ENCODE results near the gene POPDC3. TPM values are rescaled to one million over a fixed set of nuclear protein-coding genes. Genes with fewer than 3 reads are reported as not detected.

POPDC3 gene
- total RNA-seq, 4 donors from 2014 or later, result 0.38 TPM; not detected in 3

- DNase-seq, result no peak
- H3K9me3 ChIP-seq, result no peaks in the 10 kb centered on the region
- WGBS, 2 donors, result 42 to 47% methylated on average over 1 of the region's 1 CpG
- no peaks in the 10 kb centered on the region for H3K36me3 ChIP-seq
- H3K27me3 ChIP-seq, result no peaks in the 10 kb centered on the region
- H3K4me3 ChIP-seq, result no peak overlapping the region
- TF ChIP-seq CTCF (IDR thresholded peaks at IDR 0.05), result no peak
- TF ChIP-seq POLR2A (IDR thresholded peaks at IDR 0.05), result no peak
- no peak overlapping the region for H3K27ac ChIP-seq
- intact Hi-C loops (cut with DNase I), result no loop called here
- peaks cover 0 to 6% (median 0%) of the 10 kb centered on the region in 3 donors for H3K4me1 ChIP-seq
Observed at GRCh38 chr6:105204331-105204730, 24.5 kb upstream of the POPDC3 start.

- no peak overlapping the region for H3K27ac ChIP-seq
- WGBS, 2 donors, result 70 to 74% methylated on average over 4 of the region's 4 CpGs
- no peak overlapping the region for H3K4me3 ChIP-seq
- no peak for TF ChIP-seq CTCF (IDR thresholded peaks at IDR 0.05)
- TF ChIP-seq POLR2A (IDR thresholded peaks at IDR 0.05), result no peak
- peaks cover 0 to 6% (median 0%) of the 10 kb centered on the region in 3 donors for H3K4me1 ChIP-seq
- no peaks in the 10 kb centered on the region for H3K36me3 ChIP-seq
- intact Hi-C loops (cut with DNase I), result no loop called here
- H3K27me3 ChIP-seq, result no peaks in the 10 kb centered on the region
- no peaks in the 10 kb centered on the region for H3K9me3 ChIP-seq
- no peak for DNase-seq
Observed at GRCh38 chr6:105202486-105202885, 22.7 kb upstream of the POPDC3 start.

GRCh38 chr6:105200133-105200730 is 20.4 kb upstream of the POPDC3 start:
- H3K4me1 ChIP-seq, result peaks cover 0 to 6% (median 0%) of the 10 kb centered on the region in 3 donors
- H3K27me3 ChIP-seq, result peaks cover 0 to 5% (median 0%) of the 10 kb centered on the region in 4 donors
- no peak overlapping the region for H3K4me3 ChIP-seq
- WGBS, 2 donors, result 65 to 67% methylated on average over 6 of the region's 6 CpGs
- H3K36me3 ChIP-seq, result no peaks in the 10 kb centered on the region
- intact Hi-C loops (cut with DNase I), result no loop called here
- no peak for DNase-seq
- TF ChIP-seq POLR2A (IDR thresholded peaks at IDR 0.05) (no peak), CTCF (IDR thresholded peaks at IDR 0.05) (no peak)
- H3K9me3 ChIP-seq, result no peaks in the 10 kb centered on the region
- H3K27ac ChIP-seq, result no peak overlapping the region

- Histone ChIP-seq H3K4me3 (no peak overlapping the region), H3K27ac (no peak overlapping the region), H3K9me3 (no peaks in the 10 kb centered on the region), H3K27me3 (peaks cover 0 to 7% (median 0%) of the 10 kb centered on the region in 4 donors), H3K4me1 (peaks cover 0 to 4% (median 0%) of the 10 kb centered on the region in 3 donors), H3K36me3 (no peaks in the 10 kb centered on the region)
- intact Hi-C loops (cut with DNase I), result no loop called here
- TF ChIP-seq CTCF (IDR thresholded peaks at IDR 0.05) (no peak), POLR2A (IDR thresholded peaks at IDR 0.05) (no peak)
- WGBS, 2 donors, result 44% methylated on average over 4 to 5 of the region's 6 CpGs
- no peak for DNase-seq
Observed at GRCh38 chr6:105199711-105200110, 19.9 kb upstream of the POPDC3 start.

- Histone ChIP-seq H3K9me3 (no peaks in the 10 kb centered on the region), H3K4me1 (no peaks in the 10 kb centered on the region), H3K27me3 (peaks cover 0 to 7% (median 0%) of the 10 kb centered on the region in 4 donors), H3K4me3 (no peak overlapping the region), H3K27ac (no peak overlapping the region), H3K36me3 (no peaks in the 10 kb centered on the region)
- WGBS, 2 donors, result 58 to 62% methylated on average over 2 of the region's 2 CpGs
- TF ChIP-seq CTCF (IDR thresholded peaks at IDR 0.05), result no peak
- TF ChIP-seq POLR2A (IDR thresholded peaks at IDR 0.05), result no peak
- intact Hi-C loops (cut with DNase I), result no loop called here
- DNase-seq, result no peak
Observed at GRCh38 chr6:105196076-105196475, 16.3 kb upstream of the POPDC3 start.

All from esophagus squamous epithelium (tissue), 5 donors.